Progenitor cell of endocrine pancreas (in vitro differentiated cells): ENCODE data around the gene PGF. TPM values are rescaled to one million over a fixed set of nuclear protein-coding genes. Genes with fewer than 3 reads are reported as not detected.
"Not testable (repeated sequence)": the region's sequence is repeated elsewhere in the genome, so short reads cannot be mapped to it uniquely, and the experiment has no call there.

ENCODE experiments used
- DNase-seq: peaks from one replicate; pipeline ENCODE4 v3.0.0; 2021; ENCODE audit warnings: low spot score; ENCODE audit not compliant: unreplicated experiment
- H3K27ac Mint-ChIP-seq: 2 replicates; pipeline ENCODE4 v1.8.0; 2021; ENCODE audit warnings: mild to moderate bottlenecking, moderate library complexity, mixed read lengths
- H3K27me3 Mint-ChIP-seq: 2 replicates; pipeline ENCODE4 v1.8.0; 2021; ENCODE audit warnings: mixed read lengths
- H3K36me3 Mint-ChIP-seq: 2 replicates; pipeline ENCODE4 v1.8.0; 2022; ENCODE audit warnings: mixed read lengths; ENCODE audit not compliant: insufficient read depth
- H3K4me1 Mint-ChIP-seq: 2 replicates; pipeline ENCODE4 v1.8.0; 2021; ENCODE audit warnings: low read depth, mixed read lengths
- H3K4me3 Mint-ChIP-seq: 2 replicates; pipeline ENCODE4 v1.8.0; 2021; ENCODE audit warnings: low read depth, mild to moderate bottlenecking, moderate library complexity, mixed read lengths
- H3K9me3 Mint-ChIP-seq: 2 replicates; pipeline ENCODE4 v1.8.0; 2021; ENCODE audit warnings: low read depth, mixed read lengths
- CTCF ChIP-seq: fragments of 200-600 bp; sonication (generic); IDR thresholded peaks from one replicate; pipeline ENCODE4 v1.5.0; 2021; ENCODE audit warnings: antibody characterized with exemption, mild to moderate bottlenecking; ENCODE audit not compliant: unreplicated experiment
- total RNA-seq: library from RNA; stranded (reverse); gene quantifications from 2 replicates; pipeline ENCODE4 v1.2.1, GENCODE V29; 2021

PGF gene
- total RNA-seq, 1 donor from 2014 or later: 3.5 TPM

GRCh38 chr14:74936151-74936550, 19.2 kb downstream of the PGF start:
- no peak for DNase-seq
- Mint-ChIP-seq H3K4me3 (no peak overlapping the region), H3K9me3 (no peaks in the 10 kb centered on the region), H3K36me3 (no peaks in the 10 kb centered on the region), H3K27me3 (peaks cover 86% of the 10 kb centered on the region), H3K4me1 (no peaks in the 10 kb centered on the region), H3K27ac (no peak overlapping the region)
- no peak for TF ChIP-seq CTCF

- no peaks in the 10 kb centered on the region for H3K36me3 Mint-ChIP-seq
- no peak overlapping the region for H3K27ac Mint-ChIP-seq
- no peaks in the 10 kb centered on the region for H3K9me3 Mint-ChIP-seq
- no peak for TF ChIP-seq CTCF
- DNase-seq: no peak
- no peaks in the 10 kb centered on the region for H3K4me1 Mint-ChIP-seq
- peaks cover 89% of the 10 kb centered on the region for H3K27me3 Mint-ChIP-seq
- H3K4me3 Mint-ChIP-seq: no peak overlapping the region
Measured at GRCh38 chr14:74935360-74935680, 20.1 kb downstream of the PGF start.

GRCh38 chr14:74934476-74935359, 20.7 kb downstream of the PGF start:
- H3K4me1 Mint-ChIP-seq: no peaks in the 10 kb centered on the region
- H3K27me3 Mint-ChIP-seq: peaks cover 90% of the 10 kb centered on the region
- H3K9me3 Mint-ChIP-seq: no peaks in the 10 kb centered on the region
- no peaks in the 10 kb centered on the region for H3K36me3 Mint-ChIP-seq
- no peak overlapping the region for H3K4me3 Mint-ChIP-seq
- no peak for DNase-seq
- H3K27ac Mint-ChIP-seq: no peak overlapping the region
- TF ChIP-seq CTCF: no peak

GRCh38 chr14:74934041-74934440, 21.4 kb downstream of the PGF start:
- Mint-ChIP-seq H3K4me3 (no peak overlapping the region), H3K27ac (no peak overlapping the region), H3K36me3 (no peaks in the 10 kb centered on the region), H3K4me1 (no peaks in the 10 kb centered on the region), H3K9me3 (no peaks in the 10 kb centered on the region), H3K27me3 (peaks cover 91% of the 10 kb centered on the region)
- no peak for TF ChIP-seq CTCF
- DNase-seq: no peak

GRCh38 chr14:74932936-74933335, 22.5 kb downstream of the PGF start:
- H3K4me3 Mint-ChIP-seq, DNase-seq, H3K36me3 Mint-ChIP-seq, H3K27ac Mint-ChIP-seq, H3K4me1 Mint-ChIP-seq, H3K9me3 Mint-ChIP-seq: not testable (repeated sequence)
- peaks cover 84% of the 10 kb centered on the region for H3K27me3 Mint-ChIP-seq

GRCh38 chr14:74932401-74932901, 22.9 kb downstream of the PGF start:
- Mint-ChIP-seq H3K36me3 (no peaks in the 10 kb centered on the region), H3K4me1 (no peaks in the 10 kb centered on the region), H3K27me3 (peaks cover 84% of the 10 kb centered on the region), H3K27ac (peak overlapping the region; percentile 0), H3K9me3 (no peaks in the 10 kb centered on the region), H3K4me3 (no peak overlapping the region)
- no peak for DNase-seq
- TF ChIP-seq CTCF: no peak

- not testable (repeated sequence) for H3K4me3 Mint-ChIP-seq, H3K36me3 Mint-ChIP-seq, H3K9me3 Mint-ChIP-seq, DNase-seq, H3K4me1 Mint-ChIP-seq
- peaks cover 84% of the 10 kb centered on the region for H3K27me3 Mint-ChIP-seq
- peak overlapping the region; percentile 29 for H3K27ac Mint-ChIP-seq
Measured at GRCh38 chr14:74931744-74932143, 23.7 kb downstream of the PGF start.
